H1 (cell line): ENCODE data around the gene EDEM1.

Source experiments
- ASH2L ChIP-seq: fragments of 200-600, 300-600 bp; sonication (generic); IDR thresholded peaks from one replicate; pipeline ENCODE4 v1.7.1; 2017; ENCODE audit warnings: low read length
- ATF2 ChIP-seq: IDR thresholded peaks from 2 replicates; pipeline ENCODE4 v1.6.1; 2012; ENCODE audit warnings: low read length, inconsistent platforms
- CREB1 ChIP-seq: IDR thresholded peaks from 2 replicates; pipeline ENCODE4 v1.6.1; 2012; ENCODE audit warnings: inconsistent platforms
- CTCF ChIP-seq, 3 experiments: IDR thresholded peaks; 1 replicate in 2 of 3; 2 replicates in 1 of 3; pipeline versions ENCODE4 v1.5.1 to v1.6.1; 2011; ENCODE audit warnings: low read length in 3 of 3, mild to moderate bottlenecking in 3 of 3, inconsistent platforms in 2 of 3, low read depth in 1 of 3, moderate library complexity in 1 of 3; ENCODE audit not compliant: insufficient read depth in 1 of 3; ENCODE audit errors: control extremely low read depth in 1 of 3
- JUN ChIP-seq: IDR thresholded peaks from 2 replicates; pipeline ENCODE4 v1.6.1; 2011; ENCODE audit warnings: low read depth, mild to moderate bottlenecking, improper control_type of control experiment, low read length
- POLR2AphosphoS5 ChIP-seq: IDR thresholded peaks from 2 replicates; pipeline ENCODE4 v1.6.1; 2011; ENCODE audit warnings: low read depth, low read length
- TAF7 ChIP-seq: optimal IDR thresholded peaks from 2 replicates; pipeline ENCODE3; 2011; ENCODE audit warnings: low read depth, mild to moderate bottlenecking, inconsistent platforms, low read length, moderate library complexity, borderline replicate concordance
- YY1 ChIP-seq: IDR thresholded peaks from 2 replicates; pipeline ENCODE4 v1.6.1; 2011; ENCODE audit warnings: low read depth, mild to moderate bottlenecking, low read length
- TF ChIP-seq, protein P1 (sequence below): IDR thresholded peaks from 2 replicates; pipeline ENCODE4 v1.6.1; 2011; ENCODE audit warnings: low read depth, mild to moderate bottlenecking, low read length; ENCODE audit not compliant: insufficient read depth

DNA sequence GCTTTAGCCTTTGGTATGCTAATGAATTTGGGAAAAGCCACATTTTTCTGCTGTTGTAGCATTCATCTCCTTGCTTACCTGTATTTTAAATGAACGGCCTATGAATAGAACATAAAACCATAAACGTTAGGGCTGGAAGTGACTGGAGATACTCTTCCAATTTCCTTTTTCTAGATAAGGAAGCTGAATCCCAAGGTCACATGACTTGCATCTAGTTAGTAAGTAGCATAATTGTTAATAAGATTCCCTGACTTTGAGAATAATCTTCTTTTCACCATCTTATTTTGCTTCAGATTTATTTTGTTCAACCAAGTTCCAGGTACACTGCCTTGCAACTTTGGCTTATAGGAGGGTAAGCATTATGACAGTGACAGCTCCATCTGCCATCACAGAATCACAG lies 20.7 kb upstream of the EDEM1 start:
- TF ChIP-seq ATF2 (no peak), ASH2L (no peak), YY1 (no peak), TAF7 (no peak), CTCF (IDR thresholded peaks at IDR 0.05; ENCODE audit: control extremely low read depth in 1 of 3, insufficient read depth in 1 of 3, low read depth in 1 of 3, low read length in 3 of 3) (no peak), JUN (no peak), POLR2AphosphoS5 (no peak), CREB1 (no peak)
- TF ChIP-seq, protein P1, sequence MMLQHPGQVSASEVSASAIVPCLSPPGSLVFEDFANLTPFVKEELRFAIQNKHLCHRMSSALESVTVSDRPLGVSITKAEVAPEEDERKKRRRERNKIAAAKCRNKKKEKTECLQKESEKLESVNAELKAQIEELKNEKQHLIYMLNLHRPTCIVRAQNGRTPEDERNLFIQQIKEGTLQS, result no peak
